ENCODE data around the gene PNLIPRP2.

Gene PNLIPRP2

DNA sequence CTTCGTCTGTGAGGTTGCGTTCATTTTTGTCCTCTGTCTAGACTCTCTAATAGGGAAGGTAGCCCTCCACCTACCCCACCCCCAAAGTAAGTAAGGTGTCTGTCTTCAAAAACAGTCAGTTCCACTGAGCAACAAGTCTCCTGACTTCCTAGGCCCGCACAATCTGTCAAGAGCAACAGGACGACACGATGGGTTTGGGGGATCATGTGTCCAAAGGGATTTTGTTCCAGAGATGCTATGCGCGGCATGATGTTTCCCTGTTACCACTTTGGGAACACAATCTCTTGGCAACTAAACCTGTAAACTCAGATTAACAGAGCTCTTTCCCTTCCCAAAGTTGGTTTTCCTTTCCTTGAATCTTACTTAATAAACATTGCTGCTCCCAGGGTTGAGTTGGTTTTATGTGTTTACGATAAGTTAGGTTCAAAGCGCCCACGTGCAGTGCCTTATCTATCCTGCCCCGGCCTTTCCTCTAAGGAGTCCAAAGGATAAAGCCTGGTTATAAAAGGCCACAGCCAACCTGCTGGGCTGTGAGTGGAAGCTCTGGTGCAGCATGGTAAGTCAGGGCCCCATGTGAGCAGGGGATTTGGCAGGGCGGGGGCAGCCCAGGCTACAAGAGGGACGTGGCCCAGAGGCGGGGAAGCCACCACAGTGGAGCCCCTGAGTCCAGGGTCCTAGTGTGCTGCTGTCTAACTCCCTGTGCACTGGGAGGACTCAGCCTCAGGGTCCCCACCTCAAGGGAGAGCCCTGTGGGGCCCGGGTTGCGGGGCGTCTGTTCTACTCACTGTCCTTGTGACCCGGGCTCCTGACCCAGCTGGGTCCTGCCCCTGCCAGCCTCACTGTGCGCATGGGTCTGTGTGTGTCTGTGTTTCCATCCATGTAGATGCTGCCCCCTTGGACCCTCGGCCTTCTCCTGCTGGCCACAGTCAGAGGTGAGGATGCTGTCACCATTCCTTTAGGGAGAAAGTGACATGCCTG lies at the start of gene PNLIPRP2:
Gene PNLIPRP2 (plus strand): TSS at position 531 of the 978 bp plus-strand sequence.
- DNase-seq: no peak

DNA sequence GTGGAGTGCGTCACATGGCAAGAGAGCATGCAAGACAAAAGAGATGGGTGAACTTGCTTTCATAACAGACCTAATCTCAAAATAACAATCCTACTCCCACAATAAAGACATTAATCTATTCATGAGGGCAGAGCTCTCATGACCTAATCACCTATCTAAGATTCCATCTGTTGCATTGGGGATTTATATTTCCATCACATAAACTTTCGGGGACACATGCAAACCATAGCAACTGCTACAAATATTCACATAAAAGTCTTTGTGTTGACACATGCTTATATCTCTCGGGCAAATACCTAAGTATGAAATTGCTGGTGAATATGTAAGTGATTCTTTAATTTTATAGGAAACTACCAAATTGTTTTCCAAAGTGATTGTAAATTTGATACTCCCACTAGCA lies 46.0 kb upstream of the PNLIPRP2 start:
- no peak for DNase-seq

DNA sequence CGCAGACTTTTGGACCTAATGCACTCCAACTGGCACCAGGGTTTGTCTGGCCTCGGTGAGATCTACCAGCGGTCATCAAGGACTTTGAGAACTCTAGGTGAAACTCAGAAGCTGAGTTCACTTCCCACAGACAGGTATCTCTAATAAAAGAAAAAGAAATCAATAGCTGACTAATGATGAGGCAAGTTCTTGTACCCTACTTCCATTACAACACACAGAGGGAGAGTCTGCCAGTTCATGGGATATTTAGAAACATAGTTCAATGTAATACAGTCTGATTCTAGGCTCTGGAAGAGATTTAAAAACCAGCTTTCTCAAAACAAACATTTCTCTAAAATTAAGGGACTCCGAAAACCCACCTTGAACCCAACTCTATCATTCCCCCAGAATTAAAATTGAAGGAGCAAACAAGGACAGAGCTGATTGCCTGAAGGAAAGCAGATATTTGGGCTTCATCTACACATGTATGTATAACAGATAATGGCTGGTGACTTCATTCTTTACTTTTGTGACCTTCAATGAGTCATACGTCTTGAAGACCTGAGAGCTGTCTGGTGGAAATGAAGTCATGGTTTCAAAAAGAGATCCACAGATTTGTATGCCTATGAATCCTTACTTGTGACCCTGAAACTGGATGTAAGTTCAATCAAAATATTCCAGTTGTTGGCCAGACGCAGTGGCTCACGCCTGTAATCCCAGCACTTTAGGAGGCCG lies 32.7 kb upstream of the PNLIPRP2 start:
- no peak for DNase-seq

- no peak for DNase-seq
These were observed 31.8 kb upstream of the PNLIPRP2 start for GRCh38 chr10:116588995-116589394.

DNA sequence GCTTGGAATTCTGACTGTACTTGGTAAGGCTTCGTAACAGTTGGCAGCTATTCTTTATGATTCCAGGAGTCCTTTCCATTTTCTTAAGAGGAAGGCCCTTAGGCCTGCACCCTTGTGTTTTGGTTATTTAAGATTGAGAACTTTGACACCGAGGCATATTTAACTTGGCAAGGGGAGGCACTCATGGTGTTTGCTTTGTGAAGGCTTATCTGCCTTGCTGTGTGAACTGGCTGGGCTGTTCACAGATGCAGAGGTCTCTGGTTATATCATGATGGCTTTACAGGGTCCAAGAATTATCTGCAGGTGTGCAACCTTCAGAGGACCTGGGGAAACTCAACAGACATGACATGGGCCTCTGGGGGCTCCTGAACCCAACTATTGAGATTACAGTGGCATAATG lies 30.8 kb upstream of the PNLIPRP2 start:
- DNase-seq: no peak

DNA sequence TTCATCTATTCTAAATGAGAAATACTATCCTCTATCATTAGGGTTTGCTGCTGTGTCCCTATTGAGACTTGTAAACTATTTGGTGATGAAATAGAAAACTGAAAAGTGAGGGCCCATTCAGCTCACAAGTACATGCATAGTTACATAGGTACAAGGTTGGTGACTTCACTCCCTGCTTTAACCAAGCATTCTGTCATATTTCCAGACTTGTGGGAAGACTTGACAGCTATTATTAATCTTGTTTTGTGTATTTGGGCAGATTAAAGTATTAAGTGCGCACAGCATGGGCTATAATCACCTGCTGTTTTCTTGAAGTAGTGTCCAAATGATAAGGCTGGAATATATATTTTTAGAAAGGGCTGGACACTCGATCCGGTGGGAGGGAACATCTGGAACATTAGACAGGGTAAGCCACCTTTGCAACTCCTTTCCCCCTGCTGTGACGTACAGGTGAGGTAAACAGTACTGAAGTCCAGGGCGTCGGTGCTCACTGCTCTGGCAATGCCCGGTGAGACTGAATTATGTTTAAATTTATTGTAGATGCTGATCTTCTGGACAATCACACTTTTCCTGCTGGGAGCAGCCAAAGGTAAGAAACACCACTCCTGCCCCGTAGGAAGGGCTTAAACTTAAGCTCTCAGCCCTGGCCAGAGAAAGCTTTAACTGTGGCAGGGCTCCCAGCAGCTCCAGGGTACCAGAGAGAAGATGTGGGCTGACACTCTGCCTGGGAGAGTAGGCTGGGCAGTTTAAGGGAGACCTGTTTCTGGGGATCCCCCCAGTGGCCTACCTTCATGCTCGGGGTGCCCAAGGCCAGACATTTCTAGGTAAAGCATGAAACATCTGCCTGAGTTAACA lies 29.9 kb upstream of the PNLIPRP2 start, which contains the start of gene PNLIPRP1:
Gene PNLIPRP1 (plus strand): TSS at position 370 of the 855 bp plus-strand sequence. CDS start 171 bp downstream, at position 541.
- no peak for DNase-seq

GRCh38 chr10:116593139-116593740 lies 27.5 kb upstream of the PNLIPRP2 start:
- no peak for DNase-seq

- DNase-seq: no peak
These were observed 26.2 kb upstream of the PNLIPRP2 start for GRCh38 chr10:116594525-116595035.

DNA sequence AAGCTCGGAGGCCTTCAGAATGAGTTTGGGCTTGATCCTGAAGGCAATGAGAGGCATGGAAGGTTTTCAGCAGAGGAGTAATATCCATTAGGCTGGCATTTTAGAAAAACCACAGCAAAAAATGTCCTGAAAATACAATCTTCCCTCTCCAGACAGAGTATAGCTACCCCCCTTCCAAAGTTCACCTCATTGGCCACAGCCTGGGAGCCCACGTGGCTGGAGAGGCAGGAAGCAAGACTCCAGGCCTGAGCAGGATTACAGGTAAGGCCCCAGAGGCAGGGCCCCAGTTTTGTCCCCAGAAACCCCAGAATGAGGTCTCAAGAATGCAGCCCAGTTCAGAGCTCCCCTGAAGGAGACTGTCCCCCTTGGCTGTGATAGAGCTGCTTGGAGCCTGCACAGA lies 24.7 kb upstream of the PNLIPRP2 start:
- DNase-seq: no peak

- DNase-seq: no peak
These were observed 23.2 kb upstream of the PNLIPRP2 start for GRCh38 chr10:116597543-116597942.

- DNase-seq: no peak
These were observed 22.4 kb upstream of the PNLIPRP2 start for GRCh38 chr10:116598329-116598728.

- no peak for DNase-seq
These were observed 20.8 kb upstream of the PNLIPRP2 start for GRCh38 chr10:116599991-116600390.

- DNase-seq: no peak
These were observed 17.9 kb upstream of the PNLIPRP2 start for GRCh38 chr10:116602648-116603400.

GRCh38 chr10:116606061-116606483 lies 14.7 kb upstream of the PNLIPRP2 start:
- no peak for DNase-seq

DNA sequence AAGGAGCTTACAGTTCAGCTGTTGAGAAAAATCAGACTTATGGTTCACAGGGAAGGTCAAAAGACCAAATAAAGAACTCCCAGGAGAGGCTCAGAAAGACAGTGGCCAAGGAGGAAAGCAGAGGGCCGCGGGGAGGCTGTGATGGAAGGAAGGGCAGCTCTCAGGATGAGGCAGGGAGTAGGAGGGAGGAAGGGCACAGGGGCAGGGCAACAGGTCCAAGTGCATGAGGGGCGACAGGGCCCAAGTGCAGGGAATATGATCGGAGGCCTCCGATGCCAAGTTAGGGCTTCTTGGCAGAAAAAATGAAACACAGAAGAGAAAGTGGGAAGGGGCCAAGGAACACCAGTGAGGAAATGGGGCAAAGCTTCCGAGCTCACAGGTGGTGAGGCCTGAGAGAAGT lies 13.4 kb upstream of the PNLIPRP2 start:
- DNase-seq: no peak

DNA sequence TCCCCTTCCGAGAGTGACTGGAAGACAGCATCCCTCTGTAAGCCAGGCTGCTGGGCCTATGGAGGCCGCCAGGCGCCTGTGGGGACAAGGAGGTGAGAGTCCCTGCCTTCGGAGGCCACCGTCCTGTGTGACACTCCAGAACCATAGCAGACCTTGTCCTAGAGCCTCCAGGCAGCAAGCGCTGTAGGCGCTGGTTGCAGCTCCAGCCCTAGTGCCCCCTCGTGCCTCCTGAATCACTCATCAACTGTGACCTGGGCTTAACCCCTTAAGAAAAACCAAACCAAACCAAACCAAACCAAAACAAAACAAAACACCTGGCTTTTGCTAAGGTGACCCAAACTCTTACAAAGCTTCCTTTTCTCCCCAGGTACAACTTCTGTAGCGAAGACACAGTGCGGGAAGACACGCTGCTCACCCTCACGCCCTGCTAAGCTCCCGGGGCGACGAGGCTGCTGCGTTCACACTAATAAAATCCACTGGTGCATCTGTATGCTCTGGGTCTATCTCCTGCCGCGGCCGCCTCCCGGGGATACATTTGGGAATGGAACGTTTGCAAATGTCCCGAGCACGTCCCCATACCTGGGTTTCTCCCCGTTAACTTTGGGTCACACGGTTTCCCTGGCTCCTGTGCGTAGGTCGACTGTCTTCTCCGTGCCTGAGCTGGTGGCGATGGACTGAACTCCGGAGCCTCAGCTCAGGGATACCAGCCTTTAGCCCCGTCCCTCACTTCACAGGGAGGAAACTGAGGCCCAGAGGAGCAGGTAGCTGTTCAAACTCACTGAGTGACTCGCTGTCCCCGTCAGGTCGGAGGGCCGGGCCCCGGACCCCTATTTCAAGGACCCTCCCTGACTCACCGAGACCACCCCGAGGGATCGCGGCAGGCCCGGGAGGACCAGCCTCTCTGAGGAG lies 11.8 kb upstream of the PNLIPRP2 start:
- no peak for DNase-seq

DNA sequence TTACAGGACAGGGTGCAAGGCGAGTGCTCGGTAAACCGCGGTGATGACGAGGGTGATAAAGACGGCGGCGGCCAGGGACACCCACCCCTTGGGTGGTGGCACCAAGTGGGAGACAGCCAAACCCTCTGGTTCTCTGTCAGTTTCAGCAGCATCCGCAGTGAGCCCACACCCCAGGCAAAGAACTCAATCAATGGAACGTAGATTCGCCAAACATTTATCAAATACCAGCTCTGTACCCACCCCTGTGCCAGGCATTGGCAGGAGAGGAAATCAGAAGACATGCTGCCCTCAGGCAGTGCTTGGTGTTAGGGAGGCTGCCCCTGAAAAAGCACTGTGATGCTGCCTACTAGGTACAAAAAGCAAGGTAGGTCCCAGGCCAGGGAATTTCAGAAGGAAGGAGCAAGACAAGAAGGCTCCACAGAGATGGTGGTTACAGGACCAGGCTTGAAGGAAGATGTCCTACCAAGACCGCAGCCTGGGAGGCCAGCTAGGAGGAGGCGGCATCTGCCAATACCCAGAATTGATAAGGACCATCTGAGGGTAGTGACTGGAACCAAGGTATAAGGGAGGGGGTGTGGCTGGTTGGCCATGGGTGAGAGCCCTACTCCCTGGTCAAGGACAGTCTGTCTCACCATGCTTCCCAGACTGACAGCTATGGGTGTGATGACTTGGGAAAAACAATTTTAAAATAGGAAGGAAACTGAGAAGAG lies 10.2 kb upstream of the PNLIPRP2 start:
- no peak for DNase-seq

- no peak for DNase-seq
These were observed 9.6 kb upstream of the PNLIPRP2 start for GRCh38 chr10:116611153-116611545.

GRCh38 chr10:116612107-116612769 lies 8.5 kb upstream of the PNLIPRP2 start:
- DNase-seq: no peak

Data from midbrain (tissue), 1 donor.